A549 (cell line): ENCODE measurements around the gene CA9. TPM values are rescaled to one million over a fixed set of nuclear protein-coding genes. Genes with fewer than 3 reads are reported as not detected.

ENCODE experiments used
- ATAC-seq, 2 experiments: fragments of 200-7000 bp in 1 of 2; fragments of >200 bp in 1 of 2; cut with Nextera tagmentation in 1 of 2; cut with Tn5 transposase in 1 of 2; 3 replicates each; pipeline versions ENCODE4 v1.8.0 to v1.9.1; 2018 to 2020; ENCODE audit warnings: mild to moderate bottlenecking in 1 of 2, moderate library complexity in 1 of 2
- CTCF ChIA-PET: fragments of 300-600 bp; sonication (Branson Sonifier 250); formaldehyde crosslinking; extraction: SDS; loops from one replicate; lab custom pipeline; 2021; ENCODE audit warnings: antibody characterized with exemption, inconsistent platforms; lab: Yijun Ruan, JAX
- POLR2A ChIA-PET: fragments of 350-600 bp; formaldehyde crosslinking; extraction: SDS; loops from one replicate; lab custom pipeline; 2021; ENCODE audit warnings: antibody characterized with exemption, inconsistent platforms; lab: Yijun Ruan, JAX
- DNase-seq, 2 experiments: peaks; one replicate each; pipeline versions ENCODE4 v3.0.0 to v3.0.0-alpha.2; 2011 to 2016; ENCODE audit warnings: low read depth in 1 of 2, low spot score in 1 of 2
- FAIRE-seq: peaks from 2 replicates; lab custom pipeline; 2011; peaks lifted over from hg19 to GRCh38; lab: Jason Lieb, UNC
- H3K27ac ChIP-seq, 2 experiments: fragments of >200 bp; sonication (Bioruptor Twin); formaldehyde crosslinking; 3 replicates each; pipeline ENCODE4 v1.5.1; 2016 to 2017
- H3K4me1 ChIP-seq: fragments of >200 bp; sonication (Bioruptor Twin); formaldehyde crosslinking; 3 replicates; pipeline ENCODE4 v1.6.1; 2016
- H3K4me2 ChIP-seq: fragments of >200 bp; sonication (Bioruptor Twin); formaldehyde crosslinking; 3 replicates; pipeline ENCODE4 v1.6.1; 2016
- H3K4me3 ChIP-seq: fragments of >200 bp; sonication (Bioruptor Twin); formaldehyde crosslinking; 3 replicates; pipeline ENCODE4 v1.5.1; 2016
- H3K9me3 ChIP-seq: fragments of >200 bp; sonication (Bioruptor Twin); formaldehyde crosslinking; 3 replicates; pipeline ENCODE4 v1.6.1; 2016
- CHD2 ChIP-seq: fragments of 150-350 bp; IDR thresholded peaks from 2 replicates; pipeline ENCODE4 v1.6.1; 2014; ENCODE audit warnings: low read length; ENCODE audit not compliant: partially characterized antibody
- FOXS1 ChIP-seq: fragments of 250-450 bp; sonication (Bioruptor Pico); IDR thresholded peaks from 2 replicates; pipeline ENCODE4 v1.5.0; 2020; ENCODE audit warnings: mild to moderate bottlenecking, moderate library complexity
- HDAC2 ChIP-seq: fragments of 200-600 bp; sonication (generic); IDR thresholded peaks from 2 replicates; pipeline ENCODE4 v1.6.1; 2016
- JUN ChIP-seq, 2 experiments: fragments of >200 bp; sonication (Bioruptor Twin); formaldehyde crosslinking; IDR thresholded peaks; 2 replicates in 1 of 2; 3 replicates in 1 of 2; pipeline ENCODE4 v1.6.1; 2016 to 2017
- PHF8 ChIP-seq: fragments of 200-600 bp; sonication (generic); IDR thresholded peaks from 2 replicates; pipeline ENCODE4 v1.6.1; 2016; ENCODE audit warnings: low read depth, mild to moderate bottlenecking, antibody characterized with exemption, moderate library complexity, borderline replicate concordance
- POLR2AphosphoS2 ChIP-seq: conservative IDR thresholded peaks from 2 replicates; pipeline ENCODE4 v1.6.1; 2012; ENCODE audit warnings: low read length, improper control_type of control experiment, inconsistent platforms
- RAD21 ChIP-seq, 2 experiments: fragments of >200 bp in 1 of 2; sonication (Bioruptor Twin) in 1 of 2; formaldehyde crosslinking in 1 of 2; IDR thresholded peaks in 1 of 2; conservative IDR thresholded peaks in 1 of 2; 2 replicates in 1 of 2; 3 replicates in 1 of 2; pipeline ENCODE4 v1.6.1; 2012 to 2018; ENCODE audit warnings: inconsistent platforms in 1 of 2
- SMC3 ChIP-seq: fragments of >200 bp; sonication (Bioruptor Twin); formaldehyde crosslinking; IDR thresholded peaks from 3 replicates; pipeline ENCODE4 v1.6.1; 2018; ENCODE audit warnings: inconsistent platforms
- TP53 ChIP-seq: fragments of 250-450 bp; sonication (Bioruptor Pico); IDR thresholded peaks from 2 replicates; pipeline ENCODE4 v1.5.0; 2021; ENCODE audit warnings: mild to moderate bottlenecking, moderate library complexity
- WGBS: methylation state at CpG from one replicate; pipeline ENCODE4 v1.1.6; 2017; ENCODE audit errors: missing lambda C conversion rate; 5-methylcytosine and 5-hydroxymethylcytosine counted together
- polyA plus RNA-seq, 4 experiments: library from polyadenylated mRNA; depleted of rRNA in 3 of 4; stranded (reverse); fragments of >200 nt; fragmentation: RNase III in 1 of 4; extraction: RNeasy Plus Mini Kit Qiagen cat#74134 plus additional on column Dnase treatment in 1 of 4; gene quantifications; 2 replicates in 3 of 4; 3 replicates in 1 of 4; pipeline ENCODE4 v1.2.3, GENCODE V29; 2011 to 2017
- TF ChIP-seq, protein P1 (sequence below): fragments of >200 bp; sonication (Bioruptor Twin); formaldehyde crosslinking; IDR thresholded peaks from 3 replicates; pipeline ENCODE4 v1.5.1; 2016
- TF ChIP-seq, protein P2 (sequence below): fragments of 150-350 bp; IDR thresholded peaks from 2 replicates; pipeline ENCODE4 v1.6.1; 2014; ENCODE audit warnings: low read depth, mild to moderate bottlenecking, low read length

Gene CA9
- polyA plus RNA-seq, 2 of the 4 experiments (the other 2 are of a cell fraction), result 4.5 to 16.3 TPM

DNA sequence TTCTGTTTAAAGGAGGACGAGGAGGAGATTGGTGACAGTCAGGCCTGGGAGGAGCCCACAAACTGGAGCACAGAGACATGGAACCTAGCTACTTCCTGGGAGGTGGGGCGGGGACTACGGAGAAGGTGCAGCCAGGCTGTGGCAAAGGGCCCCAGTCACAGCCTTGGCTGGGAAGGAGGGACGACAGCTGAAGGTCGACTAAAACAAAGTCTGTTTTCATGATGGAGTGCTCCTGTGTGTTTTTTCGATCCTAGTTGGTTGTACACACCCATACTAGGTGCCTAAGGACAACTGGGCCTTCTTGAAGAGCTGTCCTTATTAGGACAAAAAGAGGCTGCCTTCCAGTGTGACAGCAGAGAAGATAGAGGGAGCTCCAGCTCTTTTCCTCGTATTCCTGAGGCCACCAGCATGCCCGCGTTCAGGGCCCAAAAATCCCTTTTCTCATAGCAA is 12.7 kb upstream of the CA9 start:
- Histone ChIP-seq H3K4me2 (no peak overlapping the region), H3K4me1 (peaks cover 42% of the 10 kb centered on the region), H3K27ac (no peak overlapping the region; a peak in 1 of 6 replicates), H3K4me3 (no peak overlapping the region), H3K9me3 (no peaks in the 10 kb centered on the region)
- no peak for ATAC-seq
- FAIRE-seq, result no peak
- WGBS, result 58% methylated on average over 9 of the region's 9 CpGs
- POLR2A ChIA-PET, result interaction anchor here (0.7 to 2.2 kb wide), 6 partner anchors 20 to 153 kb away, joined by 3 to 20 read pairs (median 4); partner anchors contain the start of genes CREB3, HINT2, TLN1 and TPM2
- peak in 1 of 2 experiments; percentile 68 for DNase-seq
- CTCF ChIA-PET, result interaction anchor here (0.5 to 21.5 kb wide), 23 partner anchors 14 to 362 kb away, joined by 3 to 498 read pairs (median 6); partner anchors contain the start of genes CA9, CREB3, GBA2 and RGP1
- TF ChIP-seq RAD21 (conservative IDR thresholded peaks at IDR 0.05 in 1 of 2, IDR thresholded peaks at IDR 0.05 in 1 of 2) (peak; percentile 63 to 66), FOXS1 (CRISPR knock-in tag) (no peak), PHF8 (no peak), SMC3 (peak; percentile 50; the same call in 2 of the 3 replicates)
- TF ChIP-seq, protein P1, sequence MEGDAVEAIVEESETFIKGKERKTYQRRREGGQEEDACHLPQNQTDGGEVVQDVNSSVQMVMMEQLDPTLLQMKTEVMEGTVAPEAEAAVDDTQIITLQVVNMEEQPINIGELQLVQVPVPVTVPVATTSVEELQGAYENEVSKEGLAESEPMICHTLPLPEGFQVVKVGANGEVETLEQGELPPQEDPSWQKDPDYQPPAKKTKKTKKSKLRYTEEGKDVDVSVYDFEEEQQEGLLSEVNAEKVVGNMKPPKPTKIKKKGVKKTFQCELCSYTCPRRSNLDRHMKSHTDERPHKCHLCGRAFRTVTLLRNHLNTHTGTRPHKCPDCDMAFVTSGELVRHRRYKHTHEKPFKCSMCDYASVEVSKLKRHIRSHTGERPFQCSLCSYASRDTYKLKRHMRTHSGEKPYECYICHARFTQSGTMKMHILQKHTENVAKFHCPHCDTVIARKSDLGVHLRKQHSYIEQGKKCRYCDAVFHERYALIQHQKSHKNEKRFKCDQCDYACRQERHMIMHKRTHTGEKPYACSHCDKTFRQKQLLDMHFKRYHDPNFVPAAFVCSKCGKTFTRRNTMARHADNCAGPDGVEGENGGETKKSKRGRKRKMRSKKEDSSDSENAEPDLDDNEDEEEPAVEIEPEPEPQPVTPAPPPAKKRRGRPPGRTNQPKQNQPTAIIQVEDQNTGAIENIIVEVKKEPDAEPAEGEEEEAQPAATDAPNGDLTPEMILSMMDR, result peak; percentile 57

DNA sequence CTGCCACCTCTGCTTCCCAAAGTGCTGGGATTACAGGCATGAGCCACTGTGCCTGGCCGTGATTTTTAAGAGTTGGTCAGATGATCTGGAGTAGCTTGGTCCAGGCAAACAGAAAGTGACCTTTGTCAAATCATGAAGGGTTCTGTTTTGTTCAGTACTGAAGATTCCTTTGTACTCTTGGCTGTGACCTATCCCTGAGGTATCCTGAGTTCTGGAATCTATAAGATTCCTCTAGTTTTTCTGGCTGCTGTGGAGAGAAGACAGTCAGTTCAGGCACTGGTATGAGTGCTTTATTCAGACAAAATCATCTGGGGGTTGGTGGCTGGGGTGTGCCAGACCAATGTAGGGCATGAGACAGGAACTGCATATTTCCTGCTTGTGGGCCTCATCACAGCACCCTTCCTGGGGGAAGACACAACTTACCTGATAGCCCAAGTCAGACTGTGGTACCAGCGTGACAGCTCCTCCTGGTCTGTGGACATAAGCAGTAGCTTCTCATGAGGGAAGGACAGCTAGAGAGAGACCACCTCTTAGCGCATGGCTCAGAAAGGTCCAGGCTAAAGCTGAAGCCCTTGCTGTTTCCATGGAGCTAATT is 11.9 kb upstream of the CA9 start:
- H3K4me1 ChIP-seq, result peaks cover 46% of the 10 kb centered on the region
- 75% methylated on average over 3 of the region's 3 CpGs for WGBS
- no peak overlapping the region for H3K4me3 ChIP-seq
- FAIRE-seq, result no peak
- DNase-seq, result no peak
- H3K27ac ChIP-seq, result 0 out of 6 replicates have a peak overlapping the region, but pooled peaks of 1 of the 2 experiments have one; percentile 9
- ATAC-seq, result no peak
- H3K9me3 ChIP-seq, result no peaks in the 10 kb centered on the region
- ChIA-PET POLR2A (interaction anchor here (0.7 to 2.2 kb wide), 5 partner anchors 19 to 152 kb away, joined by 3 to 20 read pairs (median 4); partner anchors contain the start of genes CREB3, HINT2, TLN1 and TPM2), CTCF (interaction anchor here (0.6 to 21.5 kb wide), 18 partner anchors 13 to 361 kb away, joined by 3 to 498 read pairs (median 6); partner anchors contain the start of genes CA9, CREB3, GBA2 and RGP1)
- no peak overlapping the region for H3K4me2 ChIP-seq
- TF ChIP-seq, protein P2, sequence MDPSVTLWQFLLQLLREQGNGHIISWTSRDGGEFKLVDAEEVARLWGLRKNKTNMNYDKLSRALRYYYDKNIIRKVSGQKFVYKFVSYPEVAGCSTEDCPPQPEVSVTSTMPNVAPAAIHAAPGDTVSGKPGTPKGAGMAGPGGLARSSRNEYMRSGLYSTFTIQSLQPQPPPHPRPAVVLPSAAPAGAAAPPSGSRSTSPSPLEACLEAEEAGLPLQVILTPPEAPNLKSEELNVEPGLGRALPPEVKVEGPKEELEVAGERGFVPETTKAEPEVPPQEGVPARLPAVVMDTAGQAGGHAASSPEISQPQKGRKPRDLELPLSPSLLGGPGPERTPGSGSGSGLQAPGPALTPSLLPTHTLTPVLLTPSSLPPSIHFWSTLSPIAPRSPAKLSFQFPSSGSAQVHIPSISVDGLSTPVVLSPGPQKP, result no peak
- TF ChIP-seq JUN (IDR thresholded peaks at IDR 0.05), result 0 out of 5 replicates have a peak, but pooled peaks of 1 of the 2 experiments have one; percentile 13

DNA sequence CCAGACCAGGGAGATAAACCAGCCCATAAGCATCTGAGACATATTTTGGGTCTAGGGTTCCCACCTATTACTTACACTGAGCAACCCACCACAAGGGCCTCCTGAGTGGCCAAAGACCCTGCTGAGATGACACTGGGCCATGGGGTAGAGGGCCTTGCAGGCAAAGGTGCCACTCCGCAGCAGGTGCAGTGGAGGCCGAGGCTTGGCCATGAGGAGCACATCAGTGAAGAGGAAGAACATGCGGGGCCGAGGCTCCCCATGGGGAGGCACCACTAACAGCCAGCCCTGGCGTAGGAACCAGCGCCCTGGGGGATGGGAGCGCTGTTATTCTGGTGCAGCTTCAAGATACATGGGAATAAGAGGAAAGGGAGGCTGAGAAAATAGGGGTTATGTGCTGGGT is 11.3 kb upstream of the CA9 start:
- Histone ChIP-seq H3K4me3 (no peak overlapping the region), H3K4me1 (peaks cover 42% of the 10 kb centered on the region), H3K27ac (no peak overlapping the region), H3K9me3 (no peaks in the 10 kb centered on the region), H3K4me2 (no peak overlapping the region)
- ATAC-seq (no peak), FAIRE-seq (no peak), DNase-seq (no peak)
- CTCF ChIA-PET, result interaction anchor here (0.9 to 21.5 kb wide), 10 partner anchors 13 to 116 kb away, joined by 3 to 498 read pairs (median 12); partner anchors contain the start of genes CA9, CREB3, GBA2 and RGP1
- WGBS, result 99% methylated on average over 5 of the region's 7 CpGs
- no peak for TF ChIP-seq TP53 (CRISPR knock-in tag)
- no peak for TF ChIP-seq CHD2
- TF ChIP-seq HDAC2, result no peak
- TF ChIP-seq POLR2AphosphoS2, result no peak
- POLR2A ChIA-PET, result no interaction called here
